Dendritic cell treated with granulocyte-macrophage colony-stimulating factor and Interleukin-4, amounts not matched to agents 40 ng/mL and 50 ng/mL, for 4 days (primary cell): ENCODE data around the gene TEX19.

Experiments
- H3K27ac Mint-ChIP-seq: one replicate; pipeline ENCODE4 v1.8.0; 2022; ENCODE audit warnings: mild to moderate bottlenecking, mixed read lengths
- H3K27me3 Mint-ChIP-seq: one replicate; pipeline ENCODE4 v1.8.0; 2022; ENCODE audit warnings: mild to moderate bottlenecking, mixed read lengths
- H3K36me3 Mint-ChIP-seq: one replicate; pipeline ENCODE4 v1.8.0; 2022; ENCODE audit warnings: low read depth, mixed read lengths
- H3K4me1 Mint-ChIP-seq: one replicate; pipeline ENCODE4 v1.8.0; 2022; ENCODE audit warnings: low read depth, mixed read lengths
- H3K4me3 Mint-ChIP-seq: one replicate; pipeline ENCODE4 v1.8.0; 2022; ENCODE audit warnings: mild to moderate bottlenecking, moderate library complexity, mixed read lengths
- H3K9me3 Mint-ChIP-seq: one replicate; pipeline ENCODE4 v1.8.0; 2022; ENCODE audit warnings: mixed read lengths
- intact Hi-C: fragments of 100-400 bp; cut with micrococcal nuclease; formaldehyde crosslinking; loops from one replicate; pipeline ENCODE4 v1.15.0; 2022

TEX19 gene

GRCh38 chr17:82327757-82328140 is 31.3 kb upstream of the TEX19 start:
- H3K27me3 Mint-ChIP-seq, result peaks cover 35% of the 10 kb centered on the region
- peaks cover 91% of the 10 kb centered on the region for H3K36me3 Mint-ChIP-seq
- intact Hi-C loops, result no loop called here
- peaks cover 39% of the 10 kb centered on the region for H3K4me1 Mint-ChIP-seq
- no peak overlapping the region for H3K27ac Mint-ChIP-seq
- H3K4me3 Mint-ChIP-seq, result no peak overlapping the region
- no peaks in the 10 kb centered on the region for H3K9me3 Mint-ChIP-seq

GRCh38 chr17:82328141-82328993 is 30.7 kb upstream of the TEX19 start:
- Mint-ChIP-seq H3K36me3 (peaks cover 89% of the 10 kb centered on the region), H3K27ac (no peak overlapping the region), H3K9me3 (no peaks in the 10 kb centered on the region), H3K27me3 (peaks cover 32% of the 10 kb centered on the region), H3K4me1 (peaks cover 44% of the 10 kb centered on the region), H3K4me3 (no peak overlapping the region)
- intact Hi-C loops, result no loop called here

GRCh38 chr17:82328994-82329507 is 30.0 kb upstream of the TEX19 start:
- Mint-ChIP-seq H3K27ac (no peak overlapping the region), H3K36me3 (peaks cover 82% of the 10 kb centered on the region), H3K9me3 (no peaks in the 10 kb centered on the region), H3K27me3 (peaks cover 28% of the 10 kb centered on the region), H3K4me3 (no peak overlapping the region), H3K4me1 (peaks cover 44% of the 10 kb centered on the region)
- intact Hi-C loops, result no loop called here

GRCh38 chr17:82329683-82330321 is 29.2 kb upstream of the TEX19 start:
- Mint-ChIP-seq H3K9me3 (no peaks in the 10 kb centered on the region), H3K4me3 (no peak overlapping the region), H3K27me3 (peaks cover 28% of the 10 kb centered on the region), H3K36me3 (peaks cover 75% of the 10 kb centered on the region), H3K27ac (peak overlapping the region; percentile 20), H3K4me1 (peaks cover 50% of the 10 kb centered on the region)
- intact Hi-C loops, result no loop called here

- no peak overlapping the region for H3K4me3 Mint-ChIP-seq
- peak overlapping the region; percentile 20 for H3K27ac Mint-ChIP-seq
- H3K9me3 Mint-ChIP-seq, result no peaks in the 10 kb centered on the region
- peaks cover 58% of the 10 kb centered on the region for H3K4me1 Mint-ChIP-seq
- intact Hi-C loops, result no loop called here
- H3K36me3 Mint-ChIP-seq, result peaks cover 67% of the 10 kb centered on the region
- peaks cover 28% of the 10 kb centered on the region for H3K27me3 Mint-ChIP-seq
Observed at GRCh38 chr17:82330322-82331239, 28.5 kb upstream of the TEX19 start.

GRCh38 chr17:82331345-82331939 is 27.6 kb upstream of the TEX19 start:
- H3K4me1 Mint-ChIP-seq, result peaks cover 67% of the 10 kb centered on the region
- intact Hi-C loops, result no loop called here
- H3K4me3 Mint-ChIP-seq, result peak overlapping the region; percentile 6
- H3K36me3 Mint-ChIP-seq, result peaks cover 58% of the 10 kb centered on the region
- H3K9me3 Mint-ChIP-seq, result no peaks in the 10 kb centered on the region
- H3K27ac Mint-ChIP-seq, result no peak overlapping the region
- peaks cover 28% of the 10 kb centered on the region for H3K27me3 Mint-ChIP-seq

DNA sequence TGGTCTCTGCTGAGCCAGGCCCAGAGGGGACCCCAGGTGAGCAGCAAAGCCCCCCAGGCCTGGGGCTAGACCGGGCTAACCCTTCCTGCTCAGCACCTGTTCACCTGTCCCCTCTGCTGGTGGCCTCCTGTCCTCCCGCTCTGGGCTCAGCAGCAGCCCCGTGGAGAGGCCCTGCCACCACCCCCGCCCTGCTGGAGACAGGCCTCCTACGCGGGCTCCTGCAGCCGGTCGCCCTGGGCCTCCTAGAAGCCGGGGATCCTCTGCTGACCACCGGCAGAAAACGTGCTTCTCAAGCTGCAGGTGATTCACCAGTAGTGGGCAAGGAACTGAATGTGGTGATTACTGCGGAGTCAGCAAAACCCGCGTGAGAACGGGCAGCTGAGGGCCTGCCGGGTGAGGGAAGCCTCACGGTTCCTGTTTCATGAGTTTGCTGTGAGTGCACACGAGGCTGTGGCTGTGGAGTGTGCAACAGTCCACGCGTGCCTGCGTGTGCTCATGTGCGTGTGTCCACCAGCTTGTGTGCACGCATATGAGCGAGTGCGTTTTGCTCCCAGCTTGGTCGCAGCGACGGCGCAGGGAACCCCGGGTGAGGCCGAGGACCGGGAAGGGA is 26.3 kb upstream of the TEX19 start:
- intact Hi-C loops, result no loop called here
- peaks cover 45% of the 10 kb centered on the region for H3K36me3 Mint-ChIP-seq
- H3K27me3 Mint-ChIP-seq, result peaks cover 28% of the 10 kb centered on the region
- H3K9me3 Mint-ChIP-seq, result no peaks in the 10 kb centered on the region
- H3K27ac Mint-ChIP-seq, result peak overlapping the region; percentile 83
- peak overlapping the region; percentile 83 for H3K4me3 Mint-ChIP-seq
- peaks cover 70% of the 10 kb centered on the region for H3K4me1 Mint-ChIP-seq

- intact Hi-C loops, result no loop called here
- no peaks in the 10 kb centered on the region for H3K9me3 Mint-ChIP-seq
- H3K4me1 Mint-ChIP-seq, result peaks cover 74% of the 10 kb centered on the region
- H3K4me3 Mint-ChIP-seq, result peak within 1 kb of the TSS; percentile 95
- peak within 1 kb of the TSS; percentile 83 for H3K27ac Mint-ChIP-seq
- peaks cover 40% of the 10 kb centered on the region for H3K36me3 Mint-ChIP-seq
- H3K27me3 Mint-ChIP-seq, result peaks cover 28% of the 10 kb centered on the region
Observed at GRCh38 chr17:82333279-82334171, 25.5 kb upstream of the TEX19 start, which contains the start of gene SECTM1. TSS of gene SECTM1 (minus strand) at chr17:82333766. CDS start at chr17:82327240, 6,526 bp downstream.

DNA sequence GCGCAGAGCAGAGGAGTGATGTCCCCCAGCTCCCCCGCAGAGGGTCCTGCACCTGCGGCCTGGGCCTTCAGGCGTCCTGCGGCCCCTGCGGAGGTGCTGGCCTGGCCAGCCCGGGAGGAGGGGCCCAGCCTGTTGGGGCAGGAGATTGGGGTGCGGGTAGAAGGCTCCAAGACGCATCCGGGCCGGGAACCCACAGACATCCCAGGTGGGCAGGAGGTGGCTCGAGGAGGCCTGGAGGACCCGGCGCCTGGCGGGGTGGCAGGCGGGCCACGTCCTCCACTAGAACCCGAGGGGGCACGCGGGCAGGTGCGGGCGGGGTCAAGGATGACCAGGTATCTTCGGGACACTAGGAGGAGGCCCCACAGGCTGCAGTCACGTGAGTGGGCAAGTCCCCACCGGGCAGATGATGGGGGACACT is 24.8 kb upstream of the TEX19 start:
- intact Hi-C loops, result no loop called here
- Mint-ChIP-seq H3K4me1 (peaks cover 74% of the 10 kb centered on the region), H3K9me3 (no peaks in the 10 kb centered on the region), H3K4me3 (peak overlapping the region; percentile 95), H3K27me3 (peaks cover 25% of the 10 kb centered on the region), H3K27ac (peak overlapping the region; percentile 83), H3K36me3 (peaks cover 34% of the 10 kb centered on the region)

DNA sequence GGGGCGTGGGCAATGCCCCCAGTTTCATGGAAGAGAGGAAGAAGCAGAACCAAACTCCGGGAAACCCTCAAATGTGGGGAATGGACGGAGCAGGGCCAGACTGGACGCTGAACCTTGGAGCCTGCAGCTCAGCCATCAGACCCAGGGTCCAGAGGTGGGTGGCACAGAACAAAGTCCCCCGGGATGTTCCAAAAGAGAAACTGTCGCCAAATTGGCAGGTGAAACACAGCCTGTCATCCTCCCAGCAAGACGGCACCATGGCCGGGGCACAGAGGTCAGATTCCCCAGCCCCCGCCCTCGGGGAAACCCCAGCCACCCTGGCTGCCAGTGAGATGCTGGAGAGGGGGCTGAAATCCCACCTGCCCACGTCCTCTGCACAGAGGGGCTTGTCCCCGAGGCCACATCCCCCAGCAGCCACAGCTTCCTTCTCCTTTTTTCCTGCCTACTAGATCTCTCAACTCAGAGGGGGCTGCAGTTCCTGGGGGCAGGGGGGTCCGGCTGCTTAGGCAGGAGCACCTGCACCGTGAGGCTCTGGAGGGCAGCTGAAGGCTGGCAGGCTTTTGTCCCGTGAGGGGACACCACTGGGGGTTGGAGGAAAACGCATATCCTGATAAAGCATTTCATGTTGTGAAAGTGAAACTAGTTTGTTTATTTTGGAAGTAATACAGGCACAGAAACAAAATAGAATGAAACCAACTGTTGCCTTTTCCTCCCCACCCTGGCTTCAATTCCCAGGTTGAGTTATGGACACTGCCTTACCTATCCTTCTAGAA is 24.2 kb upstream of the TEX19 start:
- peaks cover 28% of the 10 kb centered on the region for H3K27me3 Mint-ChIP-seq
- peaks cover 28% of the 10 kb centered on the region for H3K36me3 Mint-ChIP-seq
- H3K4me3 Mint-ChIP-seq, result peak overlapping the region; percentile 95
- H3K9me3 Mint-ChIP-seq, result no peaks in the 10 kb centered on the region
- intact Hi-C loops, result no loop called here
- peaks cover 72% of the 10 kb centered on the region for H3K4me1 Mint-ChIP-seq
- peak overlapping the region; percentile 83 for H3K27ac Mint-ChIP-seq

DNA sequence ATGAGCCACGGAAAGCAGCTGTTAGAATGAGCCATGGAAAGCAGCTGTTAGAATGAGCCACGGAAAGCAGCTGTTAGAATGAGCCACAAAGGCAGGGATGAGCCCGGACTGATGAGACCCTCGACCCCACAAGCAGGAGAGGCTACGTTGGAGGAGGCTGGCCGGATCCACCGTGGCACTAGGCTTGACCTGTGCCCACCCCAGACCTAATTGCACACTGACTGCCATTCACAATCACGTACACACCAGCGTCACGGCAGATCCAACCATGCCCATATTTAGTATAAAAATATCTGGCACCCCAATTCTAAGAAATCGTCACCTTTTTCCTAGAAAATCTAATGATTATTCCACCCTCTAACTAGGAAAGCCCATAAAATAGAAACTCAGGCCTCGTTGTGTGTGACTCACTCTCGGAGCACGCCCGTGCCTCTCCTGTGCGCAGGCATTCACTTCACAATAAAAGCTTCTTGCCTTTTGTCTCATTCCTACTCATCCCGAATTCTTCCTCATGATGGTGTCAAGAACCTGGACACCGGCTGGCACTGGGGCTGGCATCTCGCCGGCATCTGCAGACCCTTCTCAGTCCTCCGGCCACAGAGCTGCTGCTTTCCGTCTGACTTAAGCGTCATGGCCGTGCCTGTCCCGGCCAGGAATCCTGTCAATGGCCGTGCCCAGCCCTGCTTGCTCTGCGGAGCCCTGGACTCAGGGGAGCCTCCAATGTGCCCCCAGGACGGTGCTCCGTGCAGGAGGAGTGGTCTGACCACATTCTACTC is 20.0 kb upstream of the TEX19 start:
- Mint-ChIP-seq H3K9me3 (no peaks in the 10 kb centered on the region), H3K36me3 (no peaks in the 10 kb centered on the region), H3K27me3 (peaks cover 24% of the 10 kb centered on the region), H3K27ac (peak overlapping the region; percentile 38), H3K4me3 (no peak overlapping the region), H3K4me1 (peaks cover 41% of the 10 kb centered on the region)
- intact Hi-C loops, result no loop called here
